ENCODE results near the gene DENND6B. TPM values are rescaled to one million over a fixed set of nuclear protein-coding genes. Genes with fewer than 3 reads are reported as not detected.

The DENND6B gene
- total RNA-seq, 4 donors from 2014 or later, result 5.4 to 14.9 (median 6.3) TPM

DNA sequence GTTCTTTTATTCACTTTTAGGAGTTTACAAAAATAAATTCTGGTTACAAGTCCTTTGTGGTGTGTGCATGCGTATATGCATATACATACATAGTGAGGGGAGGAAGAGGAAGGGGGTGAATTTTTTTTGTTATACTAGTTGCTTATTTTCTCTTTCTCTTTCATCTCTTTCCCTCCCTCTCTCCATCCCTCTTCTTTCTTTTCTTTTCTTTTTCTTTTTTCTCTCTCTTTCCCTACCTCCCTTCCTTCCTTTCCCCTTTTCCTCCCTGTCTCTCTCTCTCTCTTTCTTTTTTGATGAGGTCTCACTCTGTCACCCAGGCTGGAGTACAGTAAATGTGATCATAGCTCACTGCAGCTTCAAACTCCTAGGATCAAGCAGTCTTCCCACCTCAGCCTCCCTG, 30.4 kb upstream of the DENND6B start:
- TF ChIP-seq, protein P1, sequence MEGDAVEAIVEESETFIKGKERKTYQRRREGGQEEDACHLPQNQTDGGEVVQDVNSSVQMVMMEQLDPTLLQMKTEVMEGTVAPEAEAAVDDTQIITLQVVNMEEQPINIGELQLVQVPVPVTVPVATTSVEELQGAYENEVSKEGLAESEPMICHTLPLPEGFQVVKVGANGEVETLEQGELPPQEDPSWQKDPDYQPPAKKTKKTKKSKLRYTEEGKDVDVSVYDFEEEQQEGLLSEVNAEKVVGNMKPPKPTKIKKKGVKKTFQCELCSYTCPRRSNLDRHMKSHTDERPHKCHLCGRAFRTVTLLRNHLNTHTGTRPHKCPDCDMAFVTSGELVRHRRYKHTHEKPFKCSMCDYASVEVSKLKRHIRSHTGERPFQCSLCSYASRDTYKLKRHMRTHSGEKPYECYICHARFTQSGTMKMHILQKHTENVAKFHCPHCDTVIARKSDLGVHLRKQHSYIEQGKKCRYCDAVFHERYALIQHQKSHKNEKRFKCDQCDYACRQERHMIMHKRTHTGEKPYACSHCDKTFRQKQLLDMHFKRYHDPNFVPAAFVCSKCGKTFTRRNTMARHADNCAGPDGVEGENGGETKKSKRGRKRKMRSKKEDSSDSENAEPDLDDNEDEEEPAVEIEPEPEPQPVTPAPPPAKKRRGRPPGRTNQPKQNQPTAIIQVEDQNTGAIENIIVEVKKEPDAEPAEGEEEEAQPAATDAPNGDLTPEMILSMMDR (IDR thresholded peaks at IDR 0.05), result no peak
- no peak for TF ChIP-seq POLR2A (IDR thresholded peaks at IDR 0.05)
- no peak for DNase-seq

DNA sequence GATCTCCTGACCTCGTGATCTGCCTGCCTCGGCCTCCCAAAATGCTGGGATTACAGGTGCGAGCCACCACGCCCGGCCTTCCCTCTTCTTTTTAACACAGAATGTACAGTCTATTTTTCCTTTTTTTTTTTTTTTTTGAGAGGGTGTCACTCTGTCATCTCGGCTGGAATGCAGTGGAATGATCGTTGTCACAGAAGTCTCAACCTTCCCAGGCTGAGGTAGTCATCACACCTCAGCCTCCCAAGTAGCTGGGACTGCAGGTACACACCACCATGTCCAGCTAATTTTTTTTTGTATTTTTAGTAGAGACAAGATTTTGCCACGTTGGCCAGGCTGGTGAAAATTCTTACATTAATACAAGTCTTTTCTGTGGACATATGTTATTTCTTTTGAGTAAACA, 29.4 kb upstream of the DENND6B start:
- Histone ChIP-seq H3K9me3 (no peaks in the 10 kb centered on the region), H3K4me3 (no peak overlapping the region), H3K27ac (no peak overlapping the region), H3K27me3 (no peaks in the 10 kb centered on the region), H3K36me3 (peaks cover 0 to 28% (median 0%) of the 10 kb centered on the region in 3 donors), H3K4me1 (no peaks in the 10 kb centered on the region)
- TF ChIP-seq POLR2A (IDR thresholded peaks at IDR 0.05), result no peak
- TF ChIP-seq, protein P1 (IDR thresholded peaks at IDR 0.05), result no peak
- no peak for DNase-seq

More for the DNA sequence above, 30.4 kb upstream of the DENND6B start:
- no peaks in the 10 kb centered on the region for H3K9me3 ChIP-seq
- peaks cover 0 to 26% (median 0%) of the 10 kb centered on the region in 3 donors for H3K36me3 ChIP-seq
- H3K27ac ChIP-seq, result no peak overlapping the region
- H3K27me3 ChIP-seq, result no peaks in the 10 kb centered on the region
- no peak overlapping the region for H3K4me3 ChIP-seq
- H3K4me1 ChIP-seq, result peaks cover 0 to 2% (median 0%) of the 10 kb centered on the region in 4 donors

DNA sequence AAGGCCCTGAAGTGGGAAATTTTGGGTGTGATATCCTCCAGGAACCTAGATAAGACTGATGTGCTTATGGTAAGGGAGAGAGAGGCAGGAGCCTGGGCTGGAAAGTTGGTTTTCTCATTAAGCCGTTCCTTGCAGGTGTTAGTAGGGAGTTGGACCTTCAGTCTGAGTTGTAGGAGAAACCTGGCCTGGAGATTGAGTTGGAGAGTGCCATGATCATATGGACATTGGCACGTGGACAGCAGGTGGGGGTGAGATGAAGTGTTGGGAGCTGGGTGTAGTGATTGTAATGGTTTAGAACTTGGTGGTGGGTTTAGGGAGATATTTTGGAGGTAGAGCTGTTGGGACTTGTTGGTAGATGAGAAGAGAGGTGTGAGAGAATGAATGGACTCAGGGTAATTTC, 21.2 kb upstream of the DENND6B start:
- DNase-seq, result no peak

DNA sequence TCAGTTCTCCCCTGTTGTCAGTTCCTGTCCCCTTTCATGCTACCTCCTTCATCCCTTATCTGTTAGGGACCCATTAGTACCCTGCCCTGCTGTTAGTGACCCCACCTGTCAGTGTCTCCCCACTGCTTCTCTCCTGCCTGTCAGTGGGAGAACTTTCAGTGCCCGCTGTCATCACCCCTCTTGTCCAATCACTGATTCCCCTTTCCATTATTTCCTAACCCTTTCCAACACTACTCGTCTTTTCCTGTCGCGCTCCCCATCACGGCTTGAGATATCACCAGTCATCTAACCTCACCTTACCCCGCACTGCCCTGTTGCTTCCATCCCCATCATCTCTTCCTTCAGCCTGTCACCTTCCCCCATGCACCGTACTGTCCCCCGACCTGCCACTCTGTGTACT, 20.3 kb upstream of the DENND6B start:
- no peak for DNase-seq
- H3K36me3 ChIP-seq, result peaks cover 0 to 14% (median 0%) of the 10 kb centered on the region in 3 donors
- peaks cover 0 to 16% (median 2%) of the 10 kb centered on the region in 4 donors for H3K4me1 ChIP-seq
- TF ChIP-seq, protein P1 (IDR thresholded peaks at IDR 0.05), result no peak
- no peak for TF ChIP-seq POLR2A (IDR thresholded peaks at IDR 0.05)
- H3K27ac ChIP-seq, result no peak overlapping the region
- no peaks in the 10 kb centered on the region for H3K27me3 ChIP-seq
- no peak overlapping the region for H3K4me3 ChIP-seq
- H3K9me3 ChIP-seq, result no peaks in the 10 kb centered on the region

More for the DNA sequence above, 21.2 kb upstream of the DENND6B start:
- no peaks in the 10 kb centered on the region for H3K9me3 ChIP-seq
- no peak overlapping the region for H3K4me3 ChIP-seq
- peaks cover 0 to 20% (median 0%) of the 10 kb centered on the region in 3 donors for H3K36me3 ChIP-seq
- TF ChIP-seq, protein P1 (IDR thresholded peaks at IDR 0.05), result no peak
- no peak for TF ChIP-seq POLR2A (IDR thresholded peaks at IDR 0.05)
- no peaks in the 10 kb centered on the region for H3K27me3 ChIP-seq
- H3K27ac ChIP-seq, result no peak overlapping the region
- peaks cover 0 to 15% (median 0%) of the 10 kb centered on the region in 4 donors for H3K4me1 ChIP-seq

DNA sequence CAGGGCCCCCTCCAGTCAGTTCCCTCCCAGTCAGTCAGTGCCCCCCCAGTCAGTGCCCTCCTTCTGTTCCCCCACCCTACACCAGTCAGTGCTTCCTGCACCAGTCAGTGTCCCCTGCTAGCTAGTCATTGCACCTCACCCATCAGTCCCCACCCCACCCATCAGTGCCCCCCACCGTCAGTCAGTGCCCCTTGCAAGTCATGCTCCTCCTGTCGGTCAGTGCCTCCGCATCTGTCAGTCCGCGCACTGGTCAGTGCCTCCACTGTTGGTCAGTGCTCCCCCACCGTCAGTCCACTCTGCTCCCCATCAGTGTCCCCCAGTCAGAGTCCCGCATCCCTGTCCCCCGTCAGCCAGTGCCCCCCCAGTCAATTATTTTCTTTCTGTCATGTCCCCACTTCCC, 19.7 kb upstream of the DENND6B start:
- no peak overlapping the region for H3K27ac ChIP-seq
- H3K4me3 ChIP-seq, result no peak overlapping the region
- TF ChIP-seq, protein P1 (IDR thresholded peaks at IDR 0.05), result no peak
- no peak for TF ChIP-seq POLR2A (IDR thresholded peaks at IDR 0.05)
- H3K27me3 ChIP-seq, result no peaks in the 10 kb centered on the region
- H3K9me3 ChIP-seq, result no peaks in the 10 kb centered on the region
- peaks cover 0 to 20% (median 4%) of the 10 kb centered on the region in 4 donors for H3K4me1 ChIP-seq
- DNase-seq, result no peak
- peaks cover 0 to 7% (median 0%) of the 10 kb centered on the region in 3 donors for H3K36me3 ChIP-seq

DNA sequence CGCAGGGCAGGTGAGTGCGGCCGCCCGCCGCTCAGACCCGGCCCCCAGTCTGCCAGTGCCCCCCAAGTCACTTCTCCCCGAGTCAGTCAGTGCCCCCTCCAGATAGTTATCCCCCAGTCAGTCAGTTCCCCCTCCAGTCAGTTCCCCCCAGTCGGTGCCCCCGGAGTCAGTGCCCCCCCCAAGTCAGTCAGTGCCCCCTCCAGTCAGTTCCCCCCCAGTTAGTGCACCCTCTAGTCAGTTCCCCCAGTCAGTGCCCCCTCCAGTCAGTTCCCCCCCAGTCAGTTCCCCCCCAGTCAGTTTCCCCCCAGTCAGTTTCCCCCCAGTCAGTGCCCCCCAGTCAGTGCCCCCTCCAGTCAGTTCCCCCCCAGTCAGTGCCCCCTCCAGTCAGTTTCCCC, 16.7 kb upstream of the DENND6B start:
- peaks cover 0 to 20% (median 4%) of the 10 kb centered on the region in 4 donors for H3K4me1 ChIP-seq
- no peak for TF ChIP-seq POLR2A (IDR thresholded peaks at IDR 0.05)
- TF ChIP-seq, protein P1 (IDR thresholded peaks at IDR 0.05), result no peak
- peak overlapping the region; percentile 89 to 93 (median 90) for H3K27ac ChIP-seq
- H3K36me3 ChIP-seq, result peaks cover 0 to 5% (median 0%) of the 10 kb centered on the region in 3 donors
- no peak for DNase-seq
- no peaks in the 10 kb centered on the region for H3K27me3 ChIP-seq
- H3K4me3 ChIP-seq, result peak overlapping the region; percentile 96 to 100 (median 98)
- H3K9me3 ChIP-seq, result no peaks in the 10 kb centered on the region

Data from Peyer's patch (tissue), 4 donors.